K562 (cell line): ENCODE measurements around the gene PRRT1. TPM values are rescaled to one million over a fixed set of nuclear protein-coding genes. Genes with fewer than 3 reads are reported as not detected.

Experiments used
- CBX5 ChIP-seq: IDR thresholded peaks from 2 replicates; pipeline ENCODE4 v1.6.1; 2014; ENCODE audit warnings: low read depth, borderline replicate concordance
- CHD1 ChIP-seq: fragments of 200-600 bp; sonication (generic); IDR thresholded peaks from one replicate; pipeline ENCODE4 v1.6.1; 2012; ENCODE audit warnings: mild to moderate bottlenecking, moderate library complexity, low read length, inconsistent platforms
- KDM5B ChIP-seq: fragments of 200-600 bp; sonication (generic); IDR thresholded peaks from 2 replicates; pipeline ENCODE4 v1.6.1; 2012; ENCODE audit warnings: low read depth, mild to moderate bottlenecking, moderate library complexity, low read length, control low read depth, inconsistent platforms; ENCODE audit not compliant: insufficient replicate concordance
- MYC ChIP-seq, 2 experiments: fragments of 250-450 bp in 1 of 2; sonication (Bioruptor Pico) in 1 of 2; IDR thresholded peaks; 2 replicates each; pipeline versions ENCODE4 v1.5.1 to v1.6.1; 2012 to 2021; ENCODE audit warnings: low read depth in 2 of 2, borderline replicate concordance in 1 of 2, improper control_type of control experiment in 1 of 2, low read length in 1 of 2, mild to moderate bottlenecking in 1 of 2, moderate library complexity in 1 of 2
- NR1H2 ChIP-seq: sonication (generic); formaldehyde crosslinking; IDR thresholded peaks from 2 replicates; pipeline ENCODE4 v1.4.0; 2020; ENCODE audit warnings: mild to moderate bottlenecking, missing genetic modification reagents
- POLR2A ChIP-seq: fragments of 450-650 bp; conservative IDR thresholded peaks from 2 replicates; pipeline ENCODE4 v1.6.1; 2016
- RBBP5 ChIP-seq: fragments of 200-600 bp; sonication (generic); IDR thresholded peaks from 2 replicates; pipeline ENCODE4 v1.6.1; 2012; ENCODE audit warnings: borderline replicate concordance, mild to moderate bottlenecking, low read length, control low read depth, inconsistent platforms; ENCODE audit not compliant: insufficient read depth, poor library complexity, severe bottlenecking
- RBM14 ChIP-seq: fragments of 200-400 bp; formaldehyde crosslinking; IDR thresholded peaks from 2 replicates; pipeline ENCODE4 v1.6.1; 2018; ENCODE audit warnings: low read depth, mild to moderate bottlenecking, low read length, moderate library complexity, borderline replicate concordance; ENCODE audit not compliant: insufficient read depth
- SIN3A ChIP-seq, 2 experiments: fragments of 150-350 bp in 1 of 2; IDR thresholded peaks; 2 replicates each; pipeline ENCODE4 v1.6.1; 2011 to 2016; ENCODE audit warnings: borderline replicate concordance in 2 of 2, low read depth in 2 of 2, low read length in 2 of 2, mild to moderate bottlenecking in 2 of 2, moderate library complexity in 2 of 2; ENCODE audit not compliant: control insufficient read depth in 1 of 2
- SMARCA4 ChIP-seq: fragments of 450-650 bp; IDR thresholded peaks from 2 replicates; pipeline ENCODE4 v1.6.1; 2016
- polyA plus RNA-seq, 8 experiments: library from polyadenylated mRNA; depleted of rRNA in 4 of 8; stranded (reverse) in 5 of 8; unstranded in 3 of 8; fragments of >200 nt; fragmentation: Nextera tagmentation in 2 of 8; fragmentation: Illumina TruSeq in 1 of 8; extraction: Ambion mirVana in 2 of 8; extraction: Trizol in 1 of 8; gene quantifications; 2 replicates each; pipeline versions ENCODE4 v1.2.1 to v1.2.3, GENCODE V29; 2011 to 2014; ENCODE audit warnings: inconsistent platforms in 1 of 8, missing spikeins in 1 of 8
- total RNA-seq, 7 experiments: library from RNA; depleted of rRNA in 6 of 7; stranded (reverse); fragments of >200 nt in 6 of 7; fragmentation: Illumina TruSeq in 2 of 7; extraction: Trizol in 2 of 7; gene quantifications; 2 replicates each; pipeline versions ENCODE4 v1.2.1 to v1.2.3, GENCODE V29; 2011 to 2021; ENCODE audit warnings: low replicate concordance in 1 of 7
- TF ChIP-seq, protein P1 (sequence below): fragments of 450-650 bp; IDR thresholded peaks from 2 replicates; pipeline ENCODE4 v1.6.1; 2016; ENCODE audit warnings: low read depth
- TF ChIP-seq, protein P2 (sequence below), 2 experiments: fragments of 450-650 bp; IDR thresholded peaks; 2 replicates each; pipeline ENCODE4 v1.6.1; 2016
- TF ChIP-seq, protein P3 (sequence below): fragments of 450-650 bp; formaldehyde crosslinking; IDR thresholded peaks from 2 replicates; pipeline ENCODE4 v1.4.0; 2022; ENCODE audit warnings: missing genetic modification characterization

The PRRT1 gene
- total and polyA plus RNA-seq, 9 of the 15 experiments (the other 6 are each of a cell fraction or from before 2014, with no cell fraction given), result 0.14 to 3.5 (median 0.41) TPM

DNA sequence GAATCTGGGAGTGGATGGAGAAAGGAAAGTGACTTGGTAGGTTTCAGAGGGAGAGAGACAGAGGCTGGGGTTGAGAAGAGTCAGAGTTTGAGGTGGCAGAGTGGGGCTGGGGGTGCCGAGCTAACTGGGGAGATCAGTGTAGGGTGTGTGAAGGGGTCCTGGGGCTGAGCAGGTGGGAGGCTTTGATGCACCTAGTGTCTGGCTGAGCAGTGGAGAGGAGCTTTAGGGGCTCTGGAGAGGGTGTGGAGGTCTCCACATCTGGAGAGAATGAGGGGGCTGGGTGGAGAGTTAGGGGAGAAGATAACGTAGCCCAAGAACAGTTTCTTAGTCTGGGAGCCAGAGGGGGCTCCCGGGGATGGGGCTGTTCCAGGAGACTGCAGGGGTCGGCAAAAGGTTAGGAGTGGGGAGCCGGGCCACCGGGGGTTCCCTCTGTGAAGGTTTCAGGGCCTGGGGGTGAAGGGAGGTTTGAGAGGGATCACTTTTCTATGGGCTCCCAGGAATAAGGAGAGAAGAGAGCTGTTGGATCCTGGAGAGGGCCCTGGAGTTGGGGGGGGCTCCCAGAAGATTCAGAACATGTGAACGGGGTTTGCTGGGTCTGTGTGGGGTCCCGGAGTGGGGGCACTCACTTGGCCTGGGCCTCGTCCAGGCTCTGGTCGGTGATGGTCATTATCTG is 37.5 kb upstream of the PRRT1 start (continued):
- TF ChIP-seq, protein P1, sequence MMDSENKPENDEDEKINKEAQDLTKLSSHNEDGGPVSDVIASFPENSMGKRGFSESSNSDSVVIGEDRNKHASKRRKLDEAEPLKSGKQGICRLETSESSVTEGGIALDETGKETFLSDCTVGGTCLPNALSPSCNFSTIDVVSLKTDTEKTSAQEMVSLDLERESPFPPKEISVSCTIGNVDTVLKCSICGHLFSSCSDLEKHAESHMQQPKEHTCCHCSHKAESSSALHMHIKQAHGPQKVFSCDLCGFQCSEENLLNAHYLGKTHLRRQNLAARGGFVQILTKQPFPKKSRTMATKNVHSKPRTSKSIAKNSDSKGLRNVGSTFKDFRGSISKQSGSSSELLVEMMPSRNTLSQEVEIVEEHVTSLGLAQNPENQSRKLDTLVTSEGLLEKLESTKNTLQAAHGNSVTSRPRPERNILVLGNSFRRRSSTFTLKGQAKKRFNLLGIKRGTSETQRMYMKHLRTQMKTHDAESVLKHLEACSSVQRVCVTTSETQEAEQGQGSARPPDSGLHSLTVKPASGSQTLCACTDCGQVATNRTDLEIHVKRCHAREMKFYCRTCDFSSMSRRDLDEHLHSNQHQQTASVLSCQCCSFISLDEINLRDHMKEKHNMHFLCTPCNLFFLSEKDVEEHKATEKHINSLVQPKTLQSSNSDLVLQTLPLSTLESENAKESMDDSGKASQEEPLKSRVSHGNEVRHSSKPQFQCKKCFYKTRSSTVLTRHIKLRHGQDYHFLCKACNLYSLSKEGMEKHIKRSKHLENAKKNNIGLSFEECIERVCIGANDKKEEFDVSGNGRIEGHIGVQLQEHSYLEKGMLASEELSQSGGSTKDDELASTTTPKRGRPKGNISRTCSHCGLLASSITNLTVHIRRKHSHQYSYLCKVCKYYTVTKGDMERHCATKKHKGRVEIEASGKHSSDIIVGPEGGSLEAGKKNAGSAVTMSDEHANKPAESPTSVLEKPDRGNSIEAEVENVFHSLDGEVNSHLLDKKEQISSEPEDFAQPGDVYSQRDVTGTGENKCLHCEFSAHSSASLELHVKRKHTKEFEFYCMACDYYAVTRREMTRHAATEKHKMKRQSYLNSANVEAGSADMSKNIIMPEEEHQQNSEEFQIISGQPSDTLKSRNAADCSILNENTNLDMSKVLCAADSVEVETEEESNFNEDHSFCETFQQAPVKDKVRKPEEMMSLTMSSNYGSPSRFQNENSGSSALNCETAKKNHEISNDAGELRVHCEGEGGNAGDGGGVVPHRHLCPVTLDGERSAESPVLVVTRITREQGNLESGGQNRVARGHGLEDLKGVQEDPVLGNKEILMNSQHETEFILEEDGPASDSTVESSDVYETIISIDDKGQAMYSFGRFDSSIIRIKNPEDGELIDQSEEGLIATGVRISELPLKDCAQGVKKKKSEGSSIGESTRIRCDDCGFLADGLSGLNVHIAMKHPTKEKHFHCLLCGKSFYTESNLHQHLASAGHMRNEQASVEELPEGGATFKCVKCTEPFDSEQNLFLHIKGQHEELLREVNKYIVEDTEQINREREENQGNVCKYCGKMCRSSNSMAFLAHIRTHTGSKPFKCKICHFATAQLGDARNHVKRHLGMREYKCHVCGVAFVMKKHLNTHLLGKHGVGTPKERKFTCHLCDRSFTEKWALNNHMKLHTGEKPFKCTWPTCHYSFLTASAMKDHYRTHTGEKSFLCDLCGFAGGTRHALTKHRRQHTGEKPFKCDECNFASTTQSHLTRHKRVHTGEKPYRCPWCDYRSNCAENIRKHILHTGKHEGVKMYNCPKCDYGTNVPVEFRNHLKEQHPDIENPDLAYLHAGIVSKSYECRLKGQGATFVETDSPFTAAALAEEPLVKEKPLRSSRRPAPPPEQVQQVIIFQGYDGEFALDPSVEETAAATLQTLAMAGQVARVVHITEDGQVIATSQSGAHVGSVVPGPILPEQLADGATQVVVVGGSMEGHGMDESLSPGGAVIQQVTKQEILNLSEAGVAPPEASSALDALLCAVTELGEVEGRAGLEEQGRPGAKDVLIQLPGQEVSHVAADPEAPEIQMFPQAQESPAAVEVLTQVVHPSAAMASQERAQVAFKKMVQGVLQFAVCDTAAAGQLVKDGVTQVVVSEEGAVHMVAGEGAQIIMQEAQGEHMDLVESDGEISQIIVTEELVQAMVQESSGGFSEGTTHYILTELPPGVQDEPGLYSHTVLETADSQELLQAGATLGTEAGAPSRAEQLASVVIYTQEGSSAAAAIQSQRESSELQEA, result 0 out of 2 replicates have a peak, but pooled peaks have one; percentile 8
- TF ChIP-seq RBBP5 (peak; percentile 40), RBM14 (no peak), CBX5 (no peak), MYC (IDR thresholded peaks at IDR 0.05; ENCODE audit: low read depth, low read length) (no peak), MYC (CRISPR knock-in tag; IDR thresholded peaks at IDR 0.05; ENCODE audit: borderline replicate concordance, low read depth) (0 out of 2 replicates have a peak, but pooled peaks have one; percentile 30), NR1H2 (CRISPR knock-in tag) (no peak), SIN3A (IDR thresholded peaks at IDR 0.05; ENCODE audit: borderline replicate concordance in 2 of 2, control insufficient read depth in 1 of 2, low read depth in 2 of 2, low read length in 2 of 2) (0 out of 4 replicates have a peak, but pooled peaks of 1 of the 2 experiments have one; percentile 11), SMARCA4 (peak; percentile 9; the same call in 1 of the 2 replicates), CHD1 (peak; percentile 36), KDM5B (peak; percentile 32), POLR2A (peak; percentile 60; the same call in 1 of the 2 replicates)
- TF ChIP-seq, protein P2, sequence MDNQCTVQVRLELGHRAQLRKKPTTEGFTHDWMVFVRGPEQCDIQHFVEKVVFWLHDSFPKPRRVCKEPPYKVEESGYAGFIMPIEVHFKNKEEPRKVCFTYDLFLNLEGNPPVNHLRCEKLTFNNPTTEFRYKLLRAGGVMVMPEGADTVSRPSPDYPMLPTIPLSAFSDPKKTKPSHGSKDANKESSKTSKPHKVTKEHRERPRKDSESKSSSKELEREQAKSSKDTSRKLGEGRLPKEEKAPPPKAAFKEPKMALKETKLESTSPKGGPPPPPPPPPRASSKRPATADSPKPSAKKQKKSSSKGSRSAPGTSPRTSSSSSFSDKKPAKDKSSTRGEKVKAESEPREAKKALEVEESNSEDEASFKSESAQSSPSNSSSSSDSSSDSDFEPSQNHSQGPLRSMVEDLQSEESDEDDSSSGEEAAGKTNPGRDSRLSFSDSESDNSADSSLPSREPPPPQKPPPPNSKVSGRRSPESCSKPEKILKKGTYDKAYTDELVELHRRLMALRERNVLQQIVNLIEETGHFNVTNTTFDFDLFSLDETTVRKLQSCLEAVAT (IDR thresholded peaks at IDR 0.05), result 0 out of 4 replicates have a peak, but pooled peaks of 1 of the 2 experiments have one; percentile 40
- TF ChIP-seq, protein P3, sequence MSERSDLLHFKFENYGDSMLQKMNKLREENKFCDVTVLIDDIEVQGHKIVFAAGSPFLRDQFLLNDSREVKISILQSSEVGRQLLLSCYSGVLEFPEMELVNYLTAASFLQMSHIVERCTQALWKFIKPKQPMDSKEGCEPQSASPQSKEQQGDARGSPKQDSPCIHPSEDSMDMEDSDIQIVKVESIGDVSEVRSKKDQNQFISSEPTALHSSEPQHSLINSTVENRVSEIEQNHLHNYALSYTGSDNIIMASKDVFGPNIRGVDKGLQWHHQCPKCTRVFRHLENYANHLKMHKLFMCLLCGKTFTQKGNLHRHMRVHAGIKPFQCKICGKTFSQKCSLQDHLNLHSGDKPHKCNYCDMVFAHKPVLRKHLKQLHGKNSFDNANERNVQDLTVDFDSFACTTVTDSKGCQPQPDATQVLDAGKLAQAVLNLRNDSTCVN, result peak; percentile 83
